ENCODE data around the gene SLC25A51. TPM values are rescaled to one million over a fixed set of nuclear protein-coding genes. Genes with fewer than 3 reads are reported as not detected.

SLC25A51 gene
- total RNA-seq, 1 donor from 2014 or later = 28.5 TPM

- H3K4me1 Mint-ChIP-seq (ENCODE audit: unreplicated experiment) = peaks cover 45% of the 10 kb centered on the region
- no peak for TF ChIP-seq CTCF (IDR thresholded peaks at IDR 0.05; ENCODE audit: unreplicated experiment)
- peaks cover 2% of the 10 kb centered on the region for H3K27me3 Mint-ChIP-seq (ENCODE audit: unreplicated experiment)
- H3K9me3 Mint-ChIP-seq (ENCODE audit: unreplicated experiment) = no peaks in the 10 kb centered on the region
- DNase-seq (ENCODE audit: low spot score) = no peak
- H3K27ac Mint-ChIP-seq (ENCODE audit: unreplicated experiment) = no peak overlapping the region
- H3K36me3 Mint-ChIP-seq (ENCODE audit: low read depth, unreplicated experiment) = peaks cover 10% of the 10 kb centered on the region
- no peak overlapping the region for H3K4me3 Mint-ChIP-seq (ENCODE audit: unreplicated experiment)
Observed at GRCh38 chr9:37931592-37931991, 27.7 kb upstream of the SLC25A51 start.

GRCh38 chr9:37929441-37929895 lies 25.5 kb upstream of the SLC25A51 start:
- Mint-ChIP-seq H3K36me3 (ENCODE audit: low read depth, unreplicated experiment) (peaks cover 10% of the 10 kb centered on the region), H3K9me3 (ENCODE audit: unreplicated experiment) (no peaks in the 10 kb centered on the region), H3K27me3 (ENCODE audit: unreplicated experiment) (peaks cover 5% of the 10 kb centered on the region), H3K4me3 (ENCODE audit: unreplicated experiment) (peak overlapping the region; percentile 42), H3K4me1 (ENCODE audit: unreplicated experiment) (peaks cover 39% of the 10 kb centered on the region), H3K27ac (ENCODE audit: unreplicated experiment) (peak overlapping the region; percentile 75)
- no peak for TF ChIP-seq CTCF (IDR thresholded peaks at IDR 0.05; ENCODE audit: unreplicated experiment)
- DNase-seq (ENCODE audit: low spot score) = no peak

GRCh38 chr9:37928552-37929430 lies 24.9 kb upstream of the SLC25A51 start:
- Mint-ChIP-seq H3K36me3 (ENCODE audit: low read depth, unreplicated experiment) (peaks cover 10% of the 10 kb centered on the region), H3K27ac (ENCODE audit: unreplicated experiment) (peak overlapping the region; percentile 84), H3K9me3 (ENCODE audit: unreplicated experiment) (no peaks in the 10 kb centered on the region), H3K4me1 (ENCODE audit: unreplicated experiment) (peaks cover 36% of the 10 kb centered on the region), H3K4me3 (ENCODE audit: unreplicated experiment) (no peak overlapping the region), H3K27me3 (ENCODE audit: unreplicated experiment) (peaks cover 5% of the 10 kb centered on the region)
- TF ChIP-seq CTCF (IDR thresholded peaks at IDR 0.05; ENCODE audit: unreplicated experiment) = no peak
- no peak for DNase-seq (ENCODE audit: low spot score)

- H3K4me1 Mint-ChIP-seq (ENCODE audit: unreplicated experiment) = peaks cover 33% of the 10 kb centered on the region
- H3K4me3 Mint-ChIP-seq (ENCODE audit: unreplicated experiment) = peak overlapping the region; percentile 49
- H3K27me3 Mint-ChIP-seq (ENCODE audit: unreplicated experiment) = peaks cover 5% of the 10 kb centered on the region
- no peak for TF ChIP-seq CTCF (IDR thresholded peaks at IDR 0.05; ENCODE audit: unreplicated experiment)
- H3K27ac Mint-ChIP-seq (ENCODE audit: unreplicated experiment) = peak overlapping the region; percentile 84
- H3K36me3 Mint-ChIP-seq (ENCODE audit: low read depth, unreplicated experiment) = peaks cover 10% of the 10 kb centered on the region
- no peaks in the 10 kb centered on the region for H3K9me3 Mint-ChIP-seq (ENCODE audit: unreplicated experiment)
- DNase-seq (ENCODE audit: low spot score) = no peak
Observed at GRCh38 chr9:37927601-37928551, 23.9 kb upstream of the SLC25A51 start.
